Testis (tissue), 2 donors: ENCODE measurements around the gene SLITRK4.

Experiments used
- CTCF ChIP-seq, 3 experiments: fragments of 450-650 bp in 2 of 3; fragments of 200-600 bp in 1 of 3; sonication (generic) in 1 of 3; IDR thresholded peaks; one replicate each; pipeline ENCODE4 v1.5.1; 2016 to 2019; ENCODE audit warnings: antibody characterized with exemption in 3 of 3, mild to moderate bottlenecking in 2 of 3, moderate library complexity in 1 of 3
- POLR2A ChIP-seq: fragments of 450-650 bp; IDR thresholded peaks from one replicate; pipeline ENCODE4 v1.6.1; 2017; ENCODE audit warnings: antibody characterized with exemption, mild to moderate bottlenecking, moderate library complexity

GRCh38 chrX:143601809-143602208 is 34.1 kb downstream of the SLITRK4 start:
- TF ChIP-seq CTCF (IDR thresholded peaks at IDR 0.05) = no peak
- TF ChIP-seq POLR2A = no peak
